Peyer's patch (tissue), 4 donors: ENCODE data around the gene MAP3K5. TPM values are rescaled to one million over a fixed set of nuclear protein-coding genes. Genes with fewer than 3 reads are reported as not detected.
"Not testable (repeated sequence)": the region's sequence is repeated elsewhere in the genome, so short reads cannot be mapped to it uniquely, and the experiment has no call there.

Source experiments
- DNase-seq, 3 donors: peaks; one replicate each; pipeline ENCODE4 v3.0.0-alpha.2; 2017 to 2019
- H3K27ac ChIP-seq, 4 donors: fragments of 200-600 bp; sonication (generic); one replicate each; pipeline ENCODE4 v1.5.1; 2016 to 2019
- H3K27me3 ChIP-seq, 2 donors: fragments of 200-600 bp; sonication (generic); one replicate each; pipeline ENCODE4 v1.5.1; 2019
- H3K36me3 ChIP-seq, 3 donors: fragments of 200-600 bp; sonication (generic); one replicate each; pipeline ENCODE4 v1.5.1; 2016 to 2019
- H3K4me1 ChIP-seq, 4 donors: fragments of 200-600 bp; sonication (generic); one replicate each; pipeline ENCODE4 v1.5.1; 2016 to 2019
- H3K4me3 ChIP-seq, 4 donors: fragments of 200-600 bp; sonication (generic); 1 replicate in 3 of 4; 2 replicates in 1 of 4; pipeline ENCODE4 v1.5.1; 2016 to 2019; ENCODE audit warnings: mild to moderate bottlenecking in 1 of 4
- H3K9me3 ChIP-seq, 4 donors: fragments of 200-600 bp; sonication (generic); one replicate each; pipeline ENCODE4 v1.5.1; 2016 to 2019; ENCODE audit warnings: mild to moderate bottlenecking in 1 of 4
- CTCF ChIP-seq, 6 experiments: fragments of 450-650 bp in 4 of 6; fragments of 200-600 bp in 2 of 6; sonication (generic) in 1 of 6; IDR thresholded peaks; one replicate each; pipeline ENCODE4 v1.5.1; 2017 to 2019; ENCODE audit warnings: antibody characterized with exemption in 6 of 6, mild to moderate bottlenecking in 3 of 6, moderate library complexity in 1 of 6
- POLR2A ChIP-seq, 2 donors: fragments of 450-650 bp; IDR thresholded peaks; one replicate each; pipeline ENCODE4 v1.5.1; 2017; ENCODE audit warnings: antibody characterized with exemption in 2 of 2, mild to moderate bottlenecking in 2 of 2, moderate library complexity in 2 of 2
- total RNA-seq, 4 donors: library from RNA; depleted of rRNA; stranded (reverse); fragments of >200 nt; gene quantifications; one replicate each; pipeline ENCODE4 v1.1.0, GENCODE V29; 2016

Gene MAP3K5
- total RNA-seq, 4 donors from 2014 or later, result 14.2 to 46.2 (median 23.2) TPM

DNA sequence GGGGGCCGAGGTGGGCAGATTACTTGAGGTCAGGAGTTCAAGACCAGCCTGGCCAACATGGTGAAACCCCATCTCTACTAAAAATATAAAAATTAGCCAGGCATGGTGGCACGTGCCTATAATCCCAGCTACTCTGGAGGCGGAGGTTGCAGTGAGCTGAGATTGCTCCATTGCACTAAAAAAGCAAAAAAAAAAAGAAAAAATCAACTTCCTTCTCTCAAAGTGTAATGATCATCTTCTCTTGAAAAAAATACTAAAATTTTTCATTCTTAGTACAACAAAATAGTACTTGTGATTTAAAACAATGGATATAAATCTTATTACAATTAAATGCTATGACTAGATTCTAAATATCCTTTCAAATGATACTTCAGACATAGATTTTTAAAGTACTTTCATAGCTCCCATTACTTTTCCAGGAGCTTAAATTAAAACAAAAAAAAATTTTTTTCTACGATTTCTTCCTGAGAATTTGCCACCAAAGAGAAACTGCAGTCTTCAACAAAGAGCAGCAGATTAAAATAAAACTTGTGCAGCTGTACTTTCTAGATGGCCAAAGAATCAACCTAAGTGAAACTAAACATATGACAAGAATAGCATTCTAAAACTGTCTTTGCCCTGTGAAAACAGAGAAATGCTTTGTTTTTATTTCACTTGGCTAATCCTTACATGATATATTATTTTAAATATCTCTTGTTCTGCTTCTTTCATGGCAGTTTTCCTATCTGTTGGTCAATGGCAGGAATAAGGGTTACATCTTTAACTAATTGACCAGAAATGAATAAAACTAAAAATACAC, 75.2 kb downstream of the MAP3K5 start:
- H3K9me3 ChIP-seq, result no peaks in the 10 kb centered on the region
- H3K36me3 ChIP-seq, result no peaks in the 10 kb centered on the region
- no peak for DNase-seq
- TF ChIP-seq CTCF (IDR thresholded peaks at IDR 0.05), result no peak
- no peak for TF ChIP-seq POLR2A (IDR thresholded peaks at IDR 0.05)
- H3K27me3 ChIP-seq, result no peaks in the 10 kb centered on the region
- H3K4me3 ChIP-seq, result no peak overlapping the region
- H3K27ac ChIP-seq, result no peak overlapping the region
- peaks cover 0 to 8% (median 2%) of the 10 kb centered on the region in 4 donors for H3K4me1 ChIP-seq

DNA sequence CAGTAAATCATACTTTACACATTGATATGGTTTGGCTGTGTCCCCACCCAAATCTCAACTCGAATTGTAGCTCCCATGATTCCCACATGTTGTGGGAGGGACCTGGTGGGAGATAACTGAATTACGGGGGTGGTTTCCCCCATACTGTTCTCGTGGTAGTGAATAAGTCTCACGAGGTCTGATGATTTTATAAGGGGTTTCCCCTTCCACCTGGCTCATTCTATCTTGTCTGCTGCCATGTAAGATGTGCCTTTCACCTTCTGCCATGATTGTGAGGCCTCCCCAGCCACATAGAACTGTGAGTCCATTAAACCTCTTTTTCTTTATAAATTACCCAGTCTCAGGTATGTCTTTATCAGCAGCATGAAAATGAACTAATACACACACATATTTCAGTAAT, 79.6 kb downstream of the MAP3K5 start:
- not testable (repeated sequence) for H3K27me3 ChIP-seq, DNase-seq, H3K9me3 ChIP-seq, H3K27ac ChIP-seq, H3K4me3 ChIP-seq, H3K36me3 ChIP-seq, H3K4me1 ChIP-seq

GRCh38 chr6:136711644-136712043, 80.6 kb downstream of the MAP3K5 start:
- Histone ChIP-seq H3K36me3 (no peaks in the 10 kb centered on the region), H3K4me1 (peaks cover 0 to 2% (median 0%) of the 10 kb centered on the region in 4 donors), H3K4me3 (no peak overlapping the region), H3K27me3 (no peaks in the 10 kb centered on the region), H3K27ac (no peak overlapping the region), H3K9me3 (no peaks in the 10 kb centered on the region)
- no peak for TF ChIP-seq CTCF (IDR thresholded peaks at IDR 0.05)
- TF ChIP-seq POLR2A (IDR thresholded peaks at IDR 0.05), result no peak
- DNase-seq, result no peak

DNA sequence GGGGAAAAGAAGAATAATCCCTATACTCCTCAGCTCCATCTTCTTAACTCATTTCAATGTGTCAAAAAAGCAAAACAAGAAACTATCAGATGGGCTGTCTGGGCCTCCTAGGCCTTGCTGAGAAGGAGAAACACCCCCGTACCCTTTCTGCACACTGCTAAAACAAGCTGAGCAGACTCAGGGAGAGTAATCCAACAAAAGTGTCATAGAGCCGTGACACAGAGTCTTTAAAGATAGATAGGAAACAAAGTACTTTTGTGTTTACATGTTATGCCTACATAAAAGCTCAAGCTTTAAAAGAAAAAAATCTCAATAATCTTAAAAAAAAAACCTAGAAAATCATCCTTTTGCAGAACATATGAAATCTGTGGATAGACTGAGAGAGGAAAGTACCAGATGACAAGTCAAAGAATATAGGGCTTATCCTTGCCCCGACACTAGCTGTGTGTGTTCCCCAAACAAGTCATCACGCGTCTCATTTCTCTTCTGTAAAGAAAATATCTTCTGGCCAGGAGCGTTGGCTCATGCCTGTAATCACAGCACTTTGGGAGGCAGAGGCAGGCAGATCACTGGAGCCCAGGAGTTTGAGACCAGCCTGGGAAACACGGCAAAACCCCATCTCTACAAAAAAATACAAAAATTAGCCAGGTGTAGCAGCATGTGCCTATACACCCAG, 81.3 kb downstream of the MAP3K5 start:
- Histone ChIP-seq H3K36me3 (no peaks in the 10 kb centered on the region), H3K4me3 (no peak overlapping the region), H3K9me3 (no peaks in the 10 kb centered on the region), H3K4me1 (no peaks in the 10 kb centered on the region), H3K27me3 (no peaks in the 10 kb centered on the region), H3K27ac (no peak overlapping the region)
- TF ChIP-seq POLR2A (IDR thresholded peaks at IDR 0.05) (no peak), CTCF (IDR thresholded peaks at IDR 0.05) (no peak)
- DNase-seq, result no peak

DNA sequence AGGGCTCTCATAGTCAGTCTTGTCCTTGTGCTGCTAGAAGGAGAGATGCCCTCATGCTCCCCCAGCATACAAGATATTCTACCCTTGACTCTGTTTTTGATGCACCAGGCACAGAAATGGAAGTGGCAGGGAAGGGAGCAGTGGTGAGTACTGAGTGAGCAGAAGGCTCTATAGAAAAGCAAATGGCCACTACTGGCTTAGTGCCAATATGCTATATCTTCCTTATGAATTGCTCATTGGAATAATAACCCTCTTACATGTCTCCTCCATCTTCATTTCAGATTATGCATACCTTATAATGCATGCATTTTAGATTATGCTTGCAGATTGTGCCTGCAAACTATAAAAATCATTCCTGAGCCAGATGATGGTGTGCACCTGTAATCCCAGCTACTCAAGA, 82.8 kb downstream of the MAP3K5 start:
- H3K4me3 ChIP-seq, result no peak overlapping the region
- no peaks in the 10 kb centered on the region for H3K27me3 ChIP-seq
- no peak for TF ChIP-seq POLR2A (IDR thresholded peaks at IDR 0.05)
- TF ChIP-seq CTCF (IDR thresholded peaks at IDR 0.05), result no peak

GRCh38 chr6:136706430-136706829, 85.8 kb downstream of the MAP3K5 start:
- Histone ChIP-seq H3K27me3 (no peaks in the 10 kb centered on the region), H3K4me3 (no peak overlapping the region), H3K9me3 (no peaks in the 10 kb centered on the region), H3K36me3 (no peaks in the 10 kb centered on the region), H3K4me1 (peaks cover 0 to 3% (median 0%) of the 10 kb centered on the region in 4 donors), H3K27ac (no peak overlapping the region)
- TF ChIP-seq CTCF (IDR thresholded peaks at IDR 0.05), result no peak
- TF ChIP-seq POLR2A (IDR thresholded peaks at IDR 0.05), result no peak
- no peak for DNase-seq

More for the DNA sequence above, 82.8 kb downstream of the MAP3K5 start:
- DNase-seq, result no peak
- no peaks in the 10 kb centered on the region for H3K4me1 ChIP-seq
- H3K36me3 ChIP-seq, result no peaks in the 10 kb centered on the region
- H3K27ac ChIP-seq, result no peak overlapping the region
- no peaks in the 10 kb centered on the region for H3K9me3 ChIP-seq
